Mesothelial cell of epicardium (in vitro differentiated cells): ENCODE data around the gene VCAM1. TPM values are rescaled to one million over a fixed set of nuclear protein-coding genes. Genes with fewer than 3 reads are reported as not detected.
A peak's percentile ranks its signal among the peaks of the same experiment; 100 is the strongest.

ENCODE experiments used
- DNase-seq, 2 experiments: peaks; one replicate each; pipeline ENCODE4 v3.0.0; 2021; ENCODE audit warnings: low spot score in 2 of 2; ENCODE audit not compliant: unreplicated experiment in 2 of 2
- H3K27ac Mint-ChIP-seq: 2 replicates; pipeline ENCODE4 v1.8.0; 2021; ENCODE audit warnings: mixed read lengths
- H3K27me3 Mint-ChIP-seq: 2 replicates; pipeline ENCODE4 v1.8.0; 2021; ENCODE audit warnings: low read depth, mixed read lengths
- H3K36me3 Mint-ChIP-seq: 2 replicates; pipeline ENCODE4 v1.8.0; 2021; ENCODE audit warnings: mixed read lengths
- H3K4me1 Mint-ChIP-seq: 2 replicates; pipeline ENCODE4 v1.8.0; 2021; ENCODE audit warnings: mixed read lengths
- H3K4me3 Mint-ChIP-seq: 2 replicates; pipeline ENCODE4 v1.8.0; 2021; ENCODE audit warnings: mild to moderate bottlenecking, moderate library complexity, mixed read lengths
- H3K9me3 Mint-ChIP-seq: 2 replicates; pipeline ENCODE4 v1.8.0; 2021; ENCODE audit warnings: mixed read lengths
- CTCF ChIP-seq: fragments of 200-600 bp; sonication (generic); IDR thresholded peaks from one replicate; pipeline ENCODE4 v1.5.0; 2021; ENCODE audit warnings: antibody characterized with exemption; ENCODE audit not compliant: unreplicated experiment
- total RNA-seq: library from RNA; stranded (reverse); gene quantifications from 3 replicates; pipeline ENCODE4 v1.2.1, GENCODE V29; 2021

The VCAM1 gene
- total RNA-seq, 1 donor from 2014 or later: 35.6 TPM

- H3K4me1 Mint-ChIP-seq: peaks cover 4% of the 10 kb centered on the region
- no peak for TF ChIP-seq CTCF
- DNase-seq: no peak
- no peak overlapping the region for H3K27ac Mint-ChIP-seq
- H3K27me3 Mint-ChIP-seq: no peaks in the 10 kb centered on the region
- H3K36me3 Mint-ChIP-seq: no peaks in the 10 kb centered on the region
- H3K4me3 Mint-ChIP-seq: no peak overlapping the region
- H3K9me3 Mint-ChIP-seq: peaks cover 17% of the 10 kb centered on the region
Observed at GRCh38 chr1:100700586-100700985, 19.0 kb upstream of the VCAM1 start.

GRCh38 chr1:100703052-100703451 lies 16.5 kb upstream of the VCAM1 start:
- H3K4me3 Mint-ChIP-seq: no peak overlapping the region
- DNase-seq: no peak
- peaks cover 4% of the 10 kb centered on the region for H3K9me3 Mint-ChIP-seq
- no peaks in the 10 kb centered on the region for H3K27me3 Mint-ChIP-seq
- H3K36me3 Mint-ChIP-seq: no peaks in the 10 kb centered on the region
- no peak for TF ChIP-seq CTCF
- H3K4me1 Mint-ChIP-seq: peaks cover 22% of the 10 kb centered on the region
- no peak overlapping the region for H3K27ac Mint-ChIP-seq

GRCh38 chr1:100703716-100704115 lies 15.8 kb upstream of the VCAM1 start:
- no peak overlapping the region for H3K4me3 Mint-ChIP-seq
- H3K4me1 Mint-ChIP-seq: peaks cover 29% of the 10 kb centered on the region
- peaks cover 4% of the 10 kb centered on the region for H3K9me3 Mint-ChIP-seq
- H3K27me3 Mint-ChIP-seq: no peaks in the 10 kb centered on the region
- H3K36me3 Mint-ChIP-seq: no peaks in the 10 kb centered on the region
- DNase-seq: no peak
- no peak overlapping the region for H3K27ac Mint-ChIP-seq
- no peak for TF ChIP-seq CTCF

- H3K27ac Mint-ChIP-seq: no peak overlapping the region
- no peaks in the 10 kb centered on the region for H3K36me3 Mint-ChIP-seq
- peaks cover 2% of the 10 kb centered on the region for H3K27me3 Mint-ChIP-seq
- peaks cover 32% of the 10 kb centered on the region for H3K4me1 Mint-ChIP-seq
- H3K4me3 Mint-ChIP-seq: no peak overlapping the region
- no peak for DNase-seq
- no peaks in the 10 kb centered on the region for H3K9me3 Mint-ChIP-seq
- TF ChIP-seq CTCF: no peak
Observed at GRCh38 chr1:100704473-100704872, 15.1 kb upstream of the VCAM1 start.

- H3K4me3 Mint-ChIP-seq: no peak overlapping the region
- DNase-seq: no peak
- no peak for TF ChIP-seq CTCF
- no peak overlapping the region for H3K27ac Mint-ChIP-seq
- H3K9me3 Mint-ChIP-seq: no peaks in the 10 kb centered on the region
- H3K36me3 Mint-ChIP-seq: no peaks in the 10 kb centered on the region
- H3K27me3 Mint-ChIP-seq: peaks cover 2% of the 10 kb centered on the region
- H3K4me1 Mint-ChIP-seq: peaks cover 32% of the 10 kb centered on the region
Observed at GRCh38 chr1:100706296-100706695, 13.2 kb upstream of the VCAM1 start.

GRCh38 chr1:100706856-100707255 lies 12.7 kb upstream of the VCAM1 start:
- Mint-ChIP-seq H3K4me1 (peaks cover 32% of the 10 kb centered on the region), H3K4me3 (no peak overlapping the region), H3K36me3 (no peaks in the 10 kb centered on the region), H3K27me3 (peaks cover 2% of the 10 kb centered on the region), H3K9me3 (no peaks in the 10 kb centered on the region), H3K27ac (peak overlapping the region; percentile 10)
- no peak for DNase-seq
- no peak for TF ChIP-seq CTCF
